Inferior parietal cortex (tissue), 1 donor: ENCODE data around the gene TMEM138.
"Not testable (repeated sequence)": the region's sequence is repeated elsewhere in the genome, so short reads cannot be mapped to it uniquely, and the experiment has no call there.

Source experiments
- DNase-seq: peaks from one replicate; pipeline ENCODE4 v3.0.0-alpha.2; 2016; ENCODE audit errors: extremely low spot score

Gene TMEM138

GRCh38 chr11:61367406-61367805 is 5.2 kb downstream of the TMEM138 start:
- no peak for DNase-seq

- DNase-seq, result no peak
Observed at GRCh38 chr11:61368646-61369045, 6.5 kb downstream of the TMEM138 start.

- no peak for DNase-seq
Observed at GRCh38 chr11:61369372-61370348, 7.5 kb downstream of the TMEM138 start.

GRCh38 chr11:61370349-61371005 is 8.3 kb downstream of the TMEM138 start:
- DNase-seq, result no peak

GRCh38 chr11:61372659-61373420 is 10.7 kb downstream of the TMEM138 start:
- no peak for DNase-seq

- no peak for DNase-seq
Observed at GRCh38 chr11:61375761-61376108, 13.6 kb downstream of the TMEM138 start.

- DNase-seq, result no peak
Observed at GRCh38 chr11:61377461-61378160, 15.4 kb downstream of the TMEM138 start.

- no peak for DNase-seq
Observed at GRCh38 chr11:61378713-61379313, 16.6 kb downstream of the TMEM138 start.

- no peak for DNase-seq
Observed at GRCh38 chr11:61380884-61381283, 18.7 kb downstream of the TMEM138 start.

GRCh38 chr11:61383859-61384258 is 21.7 kb downstream of the TMEM138 start:
- not testable (repeated sequence) for DNase-seq

- no peak for DNase-seq
Observed at GRCh38 chr11:61384271-61385242, 22.4 kb downstream of the TMEM138 start.

GRCh38 chr11:61390161-61390560 is 28.0 kb downstream of the TMEM138 start:
- DNase-seq, result no peak

- DNase-seq, result peak; percentile 19
Observed at GRCh38 chr11:61392981-61393595, 30.9 kb downstream of the TMEM138 start.

GRCh38 chr11:61401173-61401572 is 39.0 kb downstream of the TMEM138 start:
- no peak for DNase-seq

- no peak for DNase-seq
Observed at GRCh38 chr11:61401573-61401972, 39.4 kb downstream of the TMEM138 start.

GRCh38 chr11:61403658-61404057 is 41.5 kb downstream of the TMEM138 start:
- no peak for DNase-seq

- no peak for DNase-seq
Observed at GRCh38 chr11:61404103-61404502, 41.9 kb downstream of the TMEM138 start.

- no peak for DNase-seq
Observed at GRCh38 chr11:61404641-61405040, 42.5 kb downstream of the TMEM138 start.

- DNase-seq, result peak; percentile 34
Observed at GRCh38 chr11:61406067-61406466, 43.9 kb downstream of the TMEM138 start.
